ENCODE results near the gene AMFR.

AMFR gene

GRCh38 chr16:56343661-56344517 lies 81.5 kb downstream of the AMFR start:
- in situ Hi-C loops (cut with MboI; ENCODE audit: low sequenced_read_pairs, unreplicated experiment): no loop called here
- TF ChIP-seq, protein P1, sequence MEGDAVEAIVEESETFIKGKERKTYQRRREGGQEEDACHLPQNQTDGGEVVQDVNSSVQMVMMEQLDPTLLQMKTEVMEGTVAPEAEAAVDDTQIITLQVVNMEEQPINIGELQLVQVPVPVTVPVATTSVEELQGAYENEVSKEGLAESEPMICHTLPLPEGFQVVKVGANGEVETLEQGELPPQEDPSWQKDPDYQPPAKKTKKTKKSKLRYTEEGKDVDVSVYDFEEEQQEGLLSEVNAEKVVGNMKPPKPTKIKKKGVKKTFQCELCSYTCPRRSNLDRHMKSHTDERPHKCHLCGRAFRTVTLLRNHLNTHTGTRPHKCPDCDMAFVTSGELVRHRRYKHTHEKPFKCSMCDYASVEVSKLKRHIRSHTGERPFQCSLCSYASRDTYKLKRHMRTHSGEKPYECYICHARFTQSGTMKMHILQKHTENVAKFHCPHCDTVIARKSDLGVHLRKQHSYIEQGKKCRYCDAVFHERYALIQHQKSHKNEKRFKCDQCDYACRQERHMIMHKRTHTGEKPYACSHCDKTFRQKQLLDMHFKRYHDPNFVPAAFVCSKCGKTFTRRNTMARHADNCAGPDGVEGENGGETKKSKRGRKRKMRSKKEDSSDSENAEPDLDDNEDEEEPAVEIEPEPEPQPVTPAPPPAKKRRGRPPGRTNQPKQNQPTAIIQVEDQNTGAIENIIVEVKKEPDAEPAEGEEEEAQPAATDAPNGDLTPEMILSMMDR (IDR thresholded peaks at IDR 0.05; ENCODE audit: borderline replicate concordance, control extremely low read depth, extremely low read depth, insufficient read depth, missing control alignments): no peak
- DNase-seq (ENCODE audit: low spot score): no peak

DNA sequence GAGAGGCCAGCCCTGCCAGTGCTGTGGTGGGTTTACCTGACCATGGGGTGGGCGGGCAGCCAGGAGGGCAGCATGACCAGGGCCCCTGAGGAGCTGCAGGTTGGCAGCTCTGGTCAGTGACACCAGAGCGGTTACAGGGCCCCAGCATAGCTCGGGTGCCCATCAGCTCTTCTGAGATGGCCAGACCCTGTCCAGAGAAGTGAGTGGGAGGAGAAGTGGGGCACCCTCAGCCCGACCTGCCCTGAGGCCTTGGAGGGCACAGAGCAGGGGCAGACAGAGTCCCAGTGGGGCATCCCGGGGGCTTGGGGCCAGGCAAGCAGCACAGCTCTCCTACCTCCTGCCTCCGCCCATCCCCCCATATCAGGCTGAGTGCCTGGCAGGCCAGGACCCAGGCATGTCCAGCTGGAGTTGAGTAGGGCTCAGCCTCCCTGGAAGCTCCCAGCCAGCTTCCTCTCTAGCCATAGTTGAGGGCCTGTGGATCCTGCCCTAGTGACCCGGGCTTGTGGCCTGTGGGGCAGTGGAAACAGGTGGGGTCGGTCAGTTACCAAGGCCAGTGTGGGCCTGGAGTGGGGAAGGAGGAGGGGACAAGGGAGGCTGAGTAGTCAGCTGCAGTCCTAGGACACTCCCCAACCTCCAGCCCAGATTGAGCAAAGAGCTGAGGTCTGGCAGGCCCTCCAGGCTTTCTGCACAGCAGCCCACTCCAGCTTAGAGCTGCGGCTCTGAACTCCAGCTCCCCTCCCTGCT lies 83.5 kb downstream of the AMFR start:
- in situ Hi-C loops (cut with MboI; ENCODE audit: low sequenced_read_pairs, unreplicated experiment): no loop called here
- TF ChIP-seq, protein P1 (IDR thresholded peaks at IDR 0.05; ENCODE audit: borderline replicate concordance, control extremely low read depth, extremely low read depth, insufficient read depth, missing control alignments): no peak
- DNase-seq (ENCODE audit: low spot score): no peak

- DNase-seq (ENCODE audit: low spot score): no peak
- in situ Hi-C loops (cut with MboI; ENCODE audit: low sequenced_read_pairs, unreplicated experiment): no loop called here
- TF ChIP-seq, protein P1 (IDR thresholded peaks at IDR 0.05; ENCODE audit: borderline replicate concordance, control extremely low read depth, extremely low read depth, insufficient read depth, missing control alignments): no peak
Observed at GRCh38 chr16:56340864-56341365, 84.4 kb downstream of the AMFR start.

DNA sequence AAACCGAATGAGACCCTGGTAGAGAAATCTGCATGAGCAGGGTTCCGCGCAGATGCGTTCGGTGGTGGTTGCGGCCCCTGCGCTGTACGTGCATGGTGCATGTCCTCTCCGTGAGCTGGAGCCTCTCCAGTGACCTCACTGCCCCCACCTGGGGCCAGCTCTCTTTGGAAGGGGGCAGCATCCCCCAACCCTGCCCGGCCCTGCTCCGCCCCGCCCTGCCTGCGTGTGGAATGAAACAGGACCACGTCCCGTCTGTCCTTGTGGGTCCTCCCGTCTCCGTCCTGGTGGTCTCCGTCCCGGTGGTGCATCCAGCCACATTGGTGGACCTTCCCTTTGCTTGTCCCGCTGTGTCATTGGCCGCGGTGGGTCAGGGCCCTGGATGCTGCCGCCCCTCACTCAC lies 84.9 kb downstream of the AMFR start:
- in situ Hi-C loops (cut with MboI; ENCODE audit: low sequenced_read_pairs, unreplicated experiment): no loop called here
- no peak for DNase-seq (ENCODE audit: low spot score)
- TF ChIP-seq, protein P1 (IDR thresholded peaks at IDR 0.05; ENCODE audit: borderline replicate concordance, control extremely low read depth, extremely low read depth, insufficient read depth, missing control alignments): no peak

DNA sequence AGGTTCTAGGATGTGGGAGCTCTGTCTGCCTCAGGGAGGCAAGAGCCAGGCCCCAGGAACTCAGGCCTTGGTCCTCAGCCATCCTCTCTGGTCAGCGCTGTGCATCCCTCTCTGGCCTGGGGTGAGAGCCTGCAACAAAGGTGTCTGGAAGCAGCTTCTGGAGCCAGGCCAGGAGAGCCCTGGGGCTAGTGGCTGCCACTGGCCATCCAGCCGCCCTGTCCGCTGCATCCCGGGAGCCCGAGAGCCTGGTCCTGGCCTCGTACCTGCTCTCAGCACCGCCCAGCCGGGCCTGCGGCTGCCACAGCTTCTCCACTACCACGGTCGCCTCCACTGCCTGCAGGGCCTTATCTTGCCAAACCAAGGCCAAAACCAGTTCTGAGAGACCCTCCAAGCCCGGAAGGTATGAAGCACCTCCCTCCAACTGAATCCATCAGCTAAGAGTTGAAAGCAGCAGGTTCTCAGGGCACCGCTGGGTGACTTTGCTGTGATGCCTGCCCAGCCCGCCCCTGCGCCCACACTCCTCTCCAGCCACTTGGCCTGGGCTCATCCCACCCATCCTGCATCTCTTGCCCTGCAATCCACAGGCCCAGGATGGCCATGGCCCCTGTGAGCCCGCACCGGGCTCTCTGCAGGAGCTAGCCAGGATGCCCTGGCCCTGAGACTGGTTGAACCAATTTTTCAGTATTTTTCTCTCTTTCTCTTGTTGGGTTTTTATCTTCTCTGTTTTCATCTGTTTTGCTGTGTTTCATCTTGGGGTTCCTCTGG lies 85.7 kb downstream of the AMFR start:
- in situ Hi-C loops (cut with MboI; ENCODE audit: low sequenced_read_pairs, unreplicated experiment): no loop called here
- TF ChIP-seq, protein P1 (IDR thresholded peaks at IDR 0.05; ENCODE audit: borderline replicate concordance, control extremely low read depth, extremely low read depth, insufficient read depth, missing control alignments): no peak
- DNase-seq (ENCODE audit: low spot score): no peak

Data from GM13976 (cell line).